HG02981 (cell line): ENCODE results near the gene ZNF701.
A peak's percentile ranks its signal among the peaks of the same experiment; 100 is the strongest.
"Not testable (repeated sequence)": the region's sequence is repeated elsewhere in the genome, so short reads cannot be mapped to it uniquely, and the experiment has no call there.

Experiments
- ATAC-seq: cut with Tn5 transposase; IDR thresholded peaks from one replicate; pipeline ENCODE4 v1.9.1; 2021; ENCODE audit warnings: mild to moderate bottlenecking, moderate library complexity; ENCODE audit not compliant: unreplicated experiment

ZNF701 gene

DNA sequence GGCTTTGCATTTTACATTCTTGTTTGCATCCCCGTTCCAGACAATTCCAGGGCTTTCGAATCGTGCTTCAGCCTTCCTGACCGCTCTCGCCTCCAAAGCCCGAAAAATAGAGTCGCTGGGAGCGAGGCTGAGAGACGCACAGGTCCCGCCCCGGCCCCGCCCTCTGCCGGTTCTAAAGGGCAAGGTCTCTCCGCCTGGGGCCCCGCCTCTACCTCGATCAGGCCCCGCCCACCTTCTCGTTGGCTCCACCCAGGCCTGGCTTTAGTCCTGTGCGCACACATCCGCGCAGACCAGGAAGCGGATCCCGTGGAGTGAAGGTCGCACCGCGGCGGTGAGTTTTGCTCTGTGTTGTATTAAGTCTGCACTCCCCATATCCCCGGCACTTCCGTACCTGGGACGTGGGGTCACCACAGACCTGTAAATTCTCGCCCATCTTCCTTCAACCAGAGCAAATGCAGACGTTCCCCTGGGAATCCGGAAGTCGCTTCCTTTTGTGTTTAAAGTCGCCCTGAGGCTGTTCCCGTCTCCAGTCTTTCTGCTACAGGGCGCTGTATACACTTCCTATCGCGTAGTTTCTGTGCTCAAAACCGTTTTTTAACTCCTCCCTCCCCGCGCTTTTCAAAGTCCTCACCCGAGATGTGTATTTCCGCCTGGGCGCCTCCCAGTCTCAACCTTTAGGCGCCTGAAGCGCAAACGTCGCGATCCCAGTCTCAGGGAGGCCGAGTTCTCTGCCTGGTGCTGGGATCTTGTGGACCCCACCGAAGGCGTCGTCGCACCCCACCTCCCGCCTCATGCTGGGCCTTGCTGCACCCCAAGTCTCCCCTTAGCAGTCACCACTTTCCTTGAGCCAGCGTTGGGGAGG, at the start of gene ZNF701:
ZNF701 (plus strand) TSS at position 288 of the 862 bp plus-strand sequence. CDS start 3,861 bp downstream, outside the sequence.
- ATAC-seq = peak; percentile 93

DNA sequence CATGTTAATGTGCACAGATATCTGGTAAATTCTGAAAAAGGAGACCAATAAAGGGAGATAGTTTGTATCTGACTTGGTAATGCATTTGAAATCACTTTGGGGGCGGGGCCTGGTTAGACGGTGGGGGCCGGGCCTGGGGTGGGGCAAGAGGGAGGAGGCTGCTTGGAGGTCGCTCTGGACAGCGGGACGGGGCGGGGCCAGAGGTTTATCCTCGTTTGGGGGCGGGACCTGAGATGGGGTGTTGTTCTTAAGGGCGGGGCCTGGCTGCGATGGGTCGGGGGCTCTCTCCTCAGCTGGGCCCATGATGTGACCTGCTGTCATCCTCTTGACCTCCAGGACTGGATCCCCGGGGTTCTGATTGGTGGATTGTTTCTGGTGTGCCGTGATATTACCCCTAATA, 47.5 kb upstream of the ZNF701 start:
- ATAC-seq = no peak

DNA sequence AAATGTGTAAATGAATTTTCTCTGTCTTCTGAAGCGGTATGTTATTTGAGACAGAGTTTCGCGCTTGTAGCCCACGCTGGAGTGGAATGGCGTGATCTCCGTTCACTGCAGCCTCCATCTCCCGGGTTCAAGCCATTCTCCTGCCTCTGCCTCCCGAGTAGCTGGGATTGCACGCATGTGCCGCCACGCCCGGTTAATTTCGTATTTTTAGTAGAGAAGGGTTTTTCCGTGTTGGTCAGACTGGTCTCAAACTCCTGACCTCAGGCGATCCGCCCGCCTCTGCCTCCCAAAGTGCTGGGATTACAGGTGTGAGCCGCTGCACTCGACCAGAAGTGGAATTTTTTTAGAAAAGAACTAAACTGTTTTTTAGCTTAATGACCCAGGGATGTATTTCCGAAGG, 46.0 kb upstream of the ZNF701 start:
- no peak for ATAC-seq

DNA sequence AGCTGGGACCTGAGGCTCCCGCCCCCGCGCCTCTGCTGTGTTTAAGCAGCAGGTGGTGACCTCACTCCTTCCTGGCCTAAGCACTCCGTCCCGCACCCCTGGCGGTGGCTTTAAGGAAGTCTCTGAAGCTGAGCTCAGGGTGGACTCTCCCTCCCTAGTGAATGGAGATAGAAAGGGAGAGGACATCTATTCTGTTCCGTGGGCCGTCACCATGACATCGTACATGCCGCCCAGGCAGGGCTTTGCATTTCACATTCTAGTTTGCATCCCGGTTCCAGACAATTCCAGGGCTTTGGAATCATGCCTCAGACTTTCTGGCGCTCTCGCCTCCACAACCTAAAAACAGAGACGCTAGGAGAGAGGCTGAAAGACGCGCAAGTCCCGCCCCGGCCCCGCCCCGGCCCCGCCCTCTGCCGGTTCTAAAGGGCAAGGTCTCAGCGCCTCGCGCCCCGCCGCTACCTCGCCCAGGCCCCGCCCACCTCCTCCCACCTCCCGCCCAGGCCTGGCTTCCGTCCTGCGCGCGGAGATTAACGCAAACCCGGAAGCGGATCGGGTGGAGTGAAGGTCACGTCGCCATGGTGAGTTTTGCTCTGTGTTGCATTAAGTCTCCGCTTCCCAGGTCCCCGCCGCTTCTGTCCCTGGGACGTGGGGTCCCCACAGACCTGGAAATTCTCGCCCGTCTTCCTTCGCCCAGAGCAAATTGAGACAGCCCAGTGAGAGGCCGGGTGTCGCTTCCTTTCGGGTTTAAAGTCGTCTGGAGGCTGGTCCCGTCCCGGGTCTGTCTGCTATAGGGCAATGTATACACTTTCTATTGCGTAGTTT, 42.7 kb upstream of the ZNF701 start, which contains the start of gene ZNF808:
ZNF808 (plus strand) TSS at position 535 of the 822 bp plus-strand sequence. CDS start 15,617 bp downstream, outside the sequence.
- ATAC-seq = peak; percentile 79

DNA sequence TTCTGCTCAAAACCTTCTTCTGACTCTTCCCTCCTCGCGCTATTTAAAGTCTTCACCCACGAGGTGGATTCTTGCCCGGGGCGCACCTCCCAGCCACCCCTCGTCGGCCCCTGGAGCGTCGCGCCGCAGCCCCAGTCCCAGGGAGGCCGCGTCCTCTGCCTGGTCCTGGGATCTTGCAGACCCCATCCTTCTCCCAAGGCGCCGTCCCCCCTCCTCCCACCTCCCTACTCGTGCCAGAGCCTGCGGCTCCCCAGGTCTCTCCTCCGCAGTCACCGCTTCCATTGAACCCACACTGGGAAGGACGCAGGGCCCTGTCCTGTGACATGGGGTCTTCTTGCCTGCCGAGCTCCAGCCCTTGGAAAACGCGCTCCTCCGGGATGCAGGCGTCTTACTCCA, 42.1 kb upstream of the ZNF701 start:
- peak; percentile 8 for ATAC-seq

DNA sequence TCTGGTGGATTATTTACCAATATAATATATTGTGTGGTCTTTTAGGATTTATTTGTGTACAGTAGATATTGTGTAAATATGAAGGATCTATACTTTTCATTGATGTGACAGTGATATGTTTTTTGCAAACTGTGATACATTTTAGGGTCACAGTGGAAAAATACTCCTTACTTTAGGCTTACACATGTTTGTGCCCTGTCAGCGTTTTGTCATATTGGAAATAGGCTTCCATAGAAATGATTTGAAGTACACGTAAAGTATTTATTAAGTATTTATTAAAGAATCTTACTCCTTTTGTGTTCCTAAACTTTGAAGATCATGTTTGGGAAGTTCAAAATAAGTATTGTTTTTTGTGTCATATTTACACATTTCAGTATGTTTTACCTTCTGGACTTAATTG, 37.6 kb upstream of the ZNF701 start:
- no peak for ATAC-seq

DNA sequence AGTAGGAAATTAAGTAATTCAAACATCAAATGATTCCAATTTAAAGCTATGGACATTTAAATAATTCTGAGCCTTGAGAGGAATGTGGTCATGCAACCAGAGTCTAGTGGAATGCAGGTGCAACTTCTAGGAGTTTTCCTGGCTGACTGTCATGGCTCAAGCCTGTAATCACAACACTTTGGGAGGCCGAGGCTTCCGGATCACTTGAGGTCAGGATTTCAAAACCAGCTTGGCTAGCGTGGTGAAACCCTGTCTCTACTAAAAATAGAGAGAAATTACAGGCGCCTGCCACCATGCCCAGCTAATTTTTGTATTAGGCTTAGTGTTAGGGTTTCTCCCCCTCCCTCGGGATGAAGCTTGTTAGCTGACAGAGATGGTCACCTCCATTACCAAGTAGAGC, 36.2 kb upstream of the ZNF701 start:
- ATAC-seq = no peak

DNA sequence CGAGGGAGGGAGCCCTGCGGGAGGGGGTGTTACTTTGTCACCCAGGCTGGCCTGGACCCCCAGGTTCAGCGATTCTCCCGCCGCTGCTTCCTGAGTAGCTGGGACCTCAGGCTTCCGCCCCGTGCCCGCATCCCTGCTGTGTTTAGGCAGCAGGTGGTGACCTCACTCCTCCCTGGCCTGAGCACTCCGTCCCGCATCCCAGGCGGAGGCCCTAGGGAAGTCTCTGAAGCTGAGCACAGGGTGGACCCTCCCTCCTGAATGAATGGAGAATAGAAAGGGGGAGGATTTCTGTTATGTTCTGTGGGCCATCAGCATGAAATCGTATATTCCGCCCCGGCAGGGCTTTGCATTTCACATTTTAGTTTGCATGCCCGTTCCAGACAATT, 34.7 kb upstream of the ZNF701 start:
- not testable (repeated sequence) for ATAC-seq

DNA sequence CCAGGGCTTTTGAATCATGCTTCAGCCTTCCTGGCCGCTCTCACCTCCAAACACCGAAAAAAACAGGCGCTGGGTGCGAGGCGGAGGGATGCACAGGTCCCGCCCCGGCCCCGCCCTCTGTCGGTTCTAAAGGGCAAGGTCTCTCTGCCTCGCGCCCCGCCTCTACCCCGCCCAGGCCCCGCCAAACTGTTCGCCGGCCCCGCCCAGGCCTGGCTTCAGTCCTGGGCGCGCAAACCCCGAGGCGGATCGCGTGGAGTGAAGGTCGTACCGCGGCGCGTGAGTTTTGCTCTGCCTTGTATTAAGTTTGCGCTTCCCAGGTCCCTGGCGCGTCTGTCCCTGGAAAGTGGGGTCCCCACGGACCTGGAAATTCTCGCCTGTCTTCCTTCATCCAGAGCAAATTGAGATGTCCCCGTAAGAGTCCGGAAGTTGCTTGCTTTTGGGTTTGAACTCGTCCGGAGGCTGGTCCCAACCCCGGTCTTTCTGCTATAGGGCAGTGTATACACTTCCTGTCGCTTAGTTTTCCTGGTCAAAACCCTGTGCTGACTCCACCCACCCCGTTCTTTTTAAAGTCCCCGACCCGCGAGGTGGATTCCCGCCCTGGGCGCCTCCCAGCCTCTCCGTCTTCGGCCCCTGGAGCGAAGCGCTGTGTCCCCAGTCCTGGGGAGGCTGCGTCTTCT, 34.2 kb upstream of the ZNF701 start:
- peak; percentile 88 for ATAC-seq

DNA sequence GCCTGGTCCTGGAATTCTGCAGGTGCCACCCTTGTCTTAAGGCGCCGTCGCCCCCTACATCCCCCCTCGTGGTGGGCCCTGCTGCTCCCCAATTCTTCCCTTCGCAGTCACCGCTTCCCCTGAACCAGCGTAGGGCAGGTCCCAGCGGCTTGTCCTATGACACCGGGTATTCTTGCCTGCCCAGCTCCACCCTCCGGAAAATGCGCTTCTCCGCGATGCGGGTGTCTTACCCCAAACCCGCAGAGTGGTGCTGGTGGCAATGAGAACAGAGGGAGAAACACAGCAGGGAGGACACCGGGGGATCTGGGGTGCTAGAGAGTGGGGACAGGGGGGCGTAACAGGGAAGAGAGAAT, 33.7 kb upstream of the ZNF701 start:
- peak; percentile 15 for ATAC-seq

DNA sequence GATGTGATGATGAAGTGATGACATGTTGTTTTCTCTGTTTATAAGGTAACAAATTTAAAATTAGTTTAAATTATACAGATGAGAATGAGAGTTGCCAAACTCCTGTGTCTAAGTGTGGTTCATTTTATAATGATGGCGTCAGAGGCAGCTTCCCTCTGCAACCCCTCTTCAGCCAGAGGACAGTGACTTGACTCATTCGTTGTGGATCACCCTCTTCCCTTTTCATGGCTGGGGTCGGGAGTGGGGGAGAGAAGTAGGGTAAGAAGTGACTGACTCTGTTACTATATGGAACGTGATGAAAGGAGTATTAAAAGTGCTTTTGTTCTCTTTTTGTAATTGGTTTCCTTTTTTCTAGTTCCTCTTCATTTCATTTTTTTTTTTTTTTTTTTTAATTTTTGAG, 31.3 kb upstream of the ZNF701 start:
- not testable (repeated sequence) for ATAC-seq

DNA sequence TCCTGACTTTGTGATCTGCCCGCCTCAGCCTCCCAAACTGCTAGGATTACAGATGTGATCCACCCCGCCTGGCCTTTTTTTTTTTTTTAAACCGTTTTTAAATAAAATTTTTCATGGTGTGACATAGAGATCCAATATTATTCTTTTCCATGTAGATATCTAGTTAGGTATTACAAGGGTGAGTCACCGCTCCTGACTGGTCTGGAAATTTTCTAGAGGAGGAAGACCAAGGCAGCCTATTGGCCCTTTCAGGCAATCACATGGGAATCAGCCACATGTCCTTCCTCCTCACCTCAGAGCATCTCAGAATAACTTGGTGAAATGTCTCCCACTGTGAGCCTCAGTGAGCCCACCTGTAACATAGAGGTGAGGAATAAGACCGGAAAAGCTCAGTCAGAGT, 28.9 kb upstream of the ZNF701 start:
- ATAC-seq = not testable (repeated sequence)

DNA sequence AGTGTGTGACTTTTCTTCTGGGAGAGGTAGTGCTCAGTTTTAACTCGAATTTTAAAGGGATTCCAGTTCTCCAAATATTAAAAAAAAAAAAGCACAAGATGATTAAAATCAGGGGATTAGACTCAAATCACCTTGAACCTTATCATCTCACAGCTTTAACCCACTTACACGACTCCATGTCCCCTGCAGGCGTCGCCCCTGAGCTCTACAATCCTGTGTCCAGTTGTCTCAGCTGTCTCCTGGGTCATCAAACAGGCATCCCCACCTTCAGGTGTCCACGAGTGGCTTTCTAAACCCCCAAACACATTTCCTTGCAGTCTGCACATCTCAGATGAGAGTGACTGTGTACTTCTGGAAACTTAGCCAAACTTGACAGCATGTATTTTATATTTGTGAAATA, 28.5 kb upstream of the ZNF701 start:
- no peak for ATAC-seq

DNA sequence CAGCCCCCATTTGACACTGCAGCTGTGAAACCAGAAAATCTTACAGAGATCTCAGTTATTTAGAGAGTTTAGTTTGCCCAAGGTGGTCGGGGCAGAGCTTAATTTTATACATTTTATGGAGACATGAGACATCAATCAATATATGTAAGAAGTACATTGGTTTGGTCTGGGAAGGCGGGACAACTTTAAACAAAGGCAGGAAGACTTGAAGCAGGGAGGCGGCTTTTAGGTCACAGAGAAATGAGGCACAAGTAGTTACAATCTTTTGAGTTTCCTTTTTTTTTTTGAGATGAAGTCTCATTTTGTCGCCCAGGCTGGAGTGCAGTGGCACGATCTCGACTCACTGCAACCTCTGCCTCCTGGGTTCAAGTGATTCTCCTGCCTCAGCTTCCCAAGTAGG, 27.5 kb upstream of the ZNF701 start:
- not testable (repeated sequence) for ATAC-seq

DNA sequence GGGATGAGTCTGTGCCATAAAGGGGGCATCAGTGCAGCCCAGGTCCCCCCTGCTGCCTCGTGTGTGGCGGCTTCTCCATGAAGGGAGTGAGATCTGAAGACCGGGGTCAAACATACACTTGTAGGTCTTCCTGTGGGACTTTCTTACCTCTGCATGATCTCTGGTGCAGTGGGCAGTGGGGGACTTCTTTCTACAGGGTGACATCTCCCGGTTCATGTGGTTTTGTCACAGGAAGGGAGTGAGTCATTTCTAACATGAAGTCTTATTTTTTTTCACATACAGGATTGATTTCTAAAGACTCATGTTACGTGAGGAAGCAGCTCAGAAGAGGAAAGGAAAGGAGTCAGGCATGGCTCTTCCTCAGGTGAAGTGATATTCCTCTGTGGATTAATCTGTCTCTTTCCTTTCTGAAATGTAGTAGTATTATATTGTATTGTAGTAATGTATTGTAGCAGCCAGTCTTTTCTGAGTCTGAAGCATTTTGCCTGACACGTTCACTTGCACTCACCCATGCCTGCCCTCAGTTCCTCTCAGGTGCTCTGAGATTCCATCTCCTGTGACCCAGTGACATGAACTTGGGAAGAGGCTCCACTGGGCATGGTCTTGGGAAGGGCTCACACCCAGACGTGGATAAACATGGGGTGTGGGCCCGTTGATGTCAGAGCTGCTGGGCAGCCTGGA, 27.0 kb upstream of the ZNF701 start:
- ATAC-seq = no peak

DNA sequence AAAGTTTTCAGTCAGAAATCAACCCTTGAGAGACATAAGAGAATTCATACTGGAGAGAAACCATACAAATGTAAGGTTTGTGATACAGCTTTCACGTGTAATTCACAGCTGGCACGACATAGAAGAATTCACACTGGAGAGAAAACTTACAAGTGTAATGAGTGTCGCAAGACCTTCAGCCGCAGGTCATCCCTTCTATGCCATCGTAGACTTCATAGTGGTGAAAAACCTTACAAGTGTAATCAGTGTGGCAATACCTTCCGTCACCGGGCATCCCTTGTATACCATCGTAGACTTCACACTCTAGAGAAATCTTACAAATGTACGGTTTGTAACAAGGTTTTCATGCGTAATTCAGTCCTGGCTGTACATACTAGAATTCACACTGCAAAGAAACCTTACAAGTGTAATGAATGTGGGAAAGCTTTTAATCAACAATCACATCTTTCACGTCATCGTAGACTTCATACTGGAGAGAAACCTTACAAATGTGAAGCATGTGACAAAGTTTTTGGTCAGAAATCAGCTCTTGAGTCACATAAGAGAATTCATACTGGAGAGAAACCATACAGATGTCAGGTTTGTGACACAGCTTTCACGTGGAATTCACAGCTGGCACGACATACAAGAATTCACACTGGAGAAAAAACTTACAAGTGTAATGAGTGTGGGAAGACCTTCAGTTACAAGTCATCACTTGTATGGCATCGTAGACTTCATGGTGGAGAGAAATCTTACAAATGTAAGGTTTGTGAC, 15.7 kb upstream of the ZNF701 start:
- ATAC-seq = no peak

DNA sequence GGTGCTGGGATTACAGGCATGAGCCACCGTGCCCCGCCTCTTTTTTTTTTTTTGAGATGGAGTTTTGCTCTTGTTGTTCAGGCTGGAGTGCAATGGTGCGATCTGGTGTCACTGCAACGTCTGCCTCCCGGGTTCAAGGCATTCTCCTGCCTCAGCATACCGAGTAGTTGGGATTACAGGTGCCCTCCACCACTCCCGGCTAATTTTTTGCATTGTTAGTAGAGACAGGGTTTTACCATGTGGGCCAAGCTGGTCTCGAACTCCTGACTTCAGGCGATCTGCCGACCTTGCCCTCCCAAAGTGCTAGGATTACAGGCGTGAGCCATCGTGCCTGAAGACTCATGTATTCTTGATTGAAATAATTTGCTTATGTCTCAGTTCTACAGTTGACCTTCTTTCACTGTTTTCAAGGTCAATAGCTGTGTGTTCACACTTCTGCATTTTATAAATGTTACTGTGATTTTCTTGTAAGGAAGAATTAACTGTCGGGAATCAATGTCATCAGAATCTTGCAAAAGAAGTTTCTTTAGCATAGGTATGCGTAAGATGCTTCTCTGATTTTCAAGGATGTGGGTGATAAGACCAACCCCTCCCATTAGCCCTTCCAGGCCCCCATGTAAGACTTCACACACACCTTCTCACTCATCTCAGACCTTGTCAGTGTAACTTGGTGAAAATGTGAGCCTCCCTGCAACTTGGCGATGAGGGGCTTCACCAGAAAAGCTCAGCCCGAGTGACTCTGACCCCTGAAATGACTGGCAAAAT, 12.7 kb upstream of the ZNF701 start:
- ATAC-seq = no peak

DNA sequence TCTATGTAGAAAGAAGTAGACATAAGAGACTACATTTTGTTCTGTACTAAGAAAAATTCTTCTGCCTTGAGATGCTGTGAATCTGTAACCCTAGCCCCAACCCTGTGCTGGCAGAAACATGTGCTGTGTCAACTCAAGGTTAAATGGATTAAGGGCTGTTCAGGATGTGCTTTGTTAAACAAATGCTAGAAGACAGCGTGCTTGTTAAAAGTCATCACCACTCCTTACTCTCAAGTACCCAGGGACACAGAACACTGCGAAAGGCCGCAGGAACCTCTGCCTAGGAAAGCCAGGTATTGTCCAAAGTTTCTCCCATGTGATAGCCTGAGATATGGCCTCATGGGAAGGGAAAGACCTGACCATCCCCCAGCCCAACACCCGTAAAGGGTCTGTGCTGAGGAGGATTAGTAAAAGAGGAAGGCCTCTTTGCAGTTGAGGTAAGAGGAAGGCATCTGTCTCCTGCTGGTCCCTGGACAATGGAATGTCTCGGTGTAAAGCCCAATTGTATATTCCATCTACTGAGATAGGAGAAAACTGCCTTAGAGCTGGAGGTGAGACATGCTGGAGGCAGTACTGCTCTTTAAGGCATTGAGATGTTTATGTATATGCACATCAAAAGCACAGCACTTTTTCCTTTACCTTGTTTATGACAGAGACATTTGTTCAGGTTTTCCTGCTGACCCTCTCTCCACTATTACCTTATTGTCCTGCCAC, 11.2 kb upstream of the ZNF701 start:
- not testable (repeated sequence) for ATAC-seq

DNA sequence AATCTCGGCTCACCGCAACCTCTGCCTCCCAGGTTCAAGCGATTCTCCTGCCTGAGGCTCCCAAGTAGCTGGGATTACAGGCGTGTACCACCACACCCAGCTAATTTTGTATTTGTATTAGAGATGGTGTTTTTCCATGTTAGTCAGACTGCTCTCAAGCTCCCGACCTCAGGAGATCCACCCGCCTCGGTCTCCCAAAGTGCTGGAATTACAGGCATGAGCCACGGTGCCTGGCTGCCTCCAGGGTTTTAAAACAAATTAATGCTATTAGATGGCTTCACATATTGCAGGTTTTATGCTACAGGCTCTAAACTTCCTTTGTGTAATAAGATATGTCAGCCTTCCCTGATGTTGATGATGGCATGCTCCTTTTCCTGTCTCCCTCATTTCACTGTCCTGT, 8.5 kb upstream of the ZNF701 start:
- not testable (repeated sequence) for ATAC-seq
